SIG-M5 treated with dmso at 0.1 percent for 504 hours (cell line): ENCODE results near the gene PLEKHA3.
A peak's percentile ranks its signal among the peaks of the same experiment; 100 is the strongest.
"Not testable (repeated sequence)": the region's sequence is repeated elsewhere in the genome, so short reads cannot be mapped to it uniquely, and the experiment has no call there.

ENCODE experiments used
- DNase-seq: peaks from one replicate; lab custom pipeline; 2025; ENCODE audit not compliant: unreplicated experiment; lab: John Stamatoyannopoulos, UW

PLEKHA3 gene

DNA sequence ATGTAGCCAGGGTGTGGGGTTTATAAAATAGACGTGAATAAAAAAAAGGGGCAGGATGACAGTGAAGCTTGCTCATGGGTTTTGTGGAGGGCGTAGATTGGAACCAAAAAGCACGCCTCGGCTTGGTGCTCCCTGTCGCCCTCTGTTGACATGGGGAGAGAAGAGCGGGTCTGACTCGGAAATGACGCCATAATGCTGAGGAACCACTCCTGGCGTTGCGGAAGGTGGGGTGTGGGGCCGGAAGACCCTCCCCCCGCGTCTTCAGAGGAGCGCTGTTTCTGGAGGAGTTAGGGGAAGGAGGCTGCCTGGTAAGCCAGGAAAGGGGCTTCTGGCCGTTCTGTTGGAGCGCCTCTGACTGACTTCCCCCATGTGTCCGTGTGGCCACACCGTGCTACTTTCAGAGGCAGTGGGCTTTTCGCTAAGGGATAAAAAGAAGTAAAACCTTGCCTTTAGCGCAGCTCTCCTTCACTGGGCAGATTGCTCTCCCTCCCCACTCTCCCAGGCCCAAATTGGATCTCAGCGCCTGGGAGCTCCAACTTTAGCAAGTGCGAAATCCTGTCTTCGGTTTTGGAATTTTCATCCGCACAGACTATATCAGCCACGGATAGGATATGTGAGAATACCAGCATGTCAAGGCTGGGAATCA lies 42.8 kb downstream of the PLEKHA3 start:
- DNase-seq = peak; percentile 96

- no peak for DNase-seq
Observed at GRCh38 chr2:178523596-178524134, 43.4 kb downstream of the PLEKHA3 start.

- DNase-seq = not testable (repeated sequence)
Observed at GRCh38 chr2:178525010-178525409, 44.8 kb downstream of the PLEKHA3 start.

- DNase-seq = not testable (repeated sequence)
Observed at GRCh38 chr2:178525460-178525859, 45.2 kb downstream of the PLEKHA3 start.

DNA sequence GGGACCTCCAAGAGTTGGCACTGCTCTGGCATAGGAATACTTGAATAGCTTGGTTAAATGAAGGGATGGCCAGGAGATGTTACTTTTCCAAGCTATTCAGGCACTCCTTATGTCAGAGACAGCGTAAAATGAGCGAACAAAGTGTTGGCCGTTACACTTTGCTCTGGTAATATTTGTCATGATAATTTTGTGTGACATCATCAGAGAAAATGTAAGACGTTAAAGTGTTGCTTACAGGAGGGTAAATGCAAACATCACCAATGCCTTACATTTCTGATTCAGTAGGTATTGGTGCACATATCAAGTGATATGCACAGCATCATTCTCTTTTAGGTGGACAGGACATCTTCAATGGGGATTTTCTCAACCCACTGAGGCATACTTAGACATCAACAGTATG lies 46.0 kb downstream of the PLEKHA3 start:
- no peak for DNase-seq

DNA sequence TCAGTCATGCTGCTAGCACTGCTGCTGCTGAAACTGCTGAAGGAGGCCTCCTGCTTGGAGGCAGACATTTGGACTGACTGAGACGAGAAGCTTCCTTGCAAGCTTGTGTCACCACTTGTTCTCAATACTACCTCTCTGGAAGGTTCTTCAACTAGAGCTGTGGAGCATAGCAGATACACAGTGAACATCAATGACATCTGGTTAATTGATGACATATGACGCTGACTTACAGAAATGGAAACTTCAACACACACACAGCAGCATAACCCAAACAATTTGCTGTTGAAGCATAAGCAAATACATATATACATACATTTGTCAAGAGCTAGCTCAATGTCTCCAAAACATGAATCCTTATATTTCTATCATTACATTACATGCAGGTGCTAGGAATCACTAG lies 47.3 kb downstream of the PLEKHA3 start:
- no peak for DNase-seq

DNA sequence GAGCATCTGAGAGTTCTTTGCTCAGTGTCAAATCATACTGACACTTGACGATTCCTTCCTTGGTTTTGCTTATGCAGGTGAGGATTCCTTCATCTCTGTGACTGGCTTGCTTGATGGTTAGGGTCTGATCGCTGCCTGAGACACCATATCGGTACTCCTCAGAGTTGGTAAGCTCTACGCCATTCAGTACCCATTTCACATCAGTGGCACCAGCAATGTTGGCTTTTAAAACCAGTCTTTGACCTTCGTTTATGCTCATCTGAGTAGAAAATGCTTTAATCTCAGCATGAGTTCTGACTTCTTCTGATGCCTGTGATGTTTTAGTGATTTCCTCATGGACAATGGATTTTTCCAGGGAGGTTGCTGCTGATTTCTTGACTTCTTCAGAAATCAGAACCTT lies 48.4 kb downstream of the PLEKHA3 start:
- no peak for DNase-seq

GRCh38 chr2:178529194-178529593 lies 48.9 kb downstream of the PLEKHA3 start:
- DNase-seq = no peak

DNA sequence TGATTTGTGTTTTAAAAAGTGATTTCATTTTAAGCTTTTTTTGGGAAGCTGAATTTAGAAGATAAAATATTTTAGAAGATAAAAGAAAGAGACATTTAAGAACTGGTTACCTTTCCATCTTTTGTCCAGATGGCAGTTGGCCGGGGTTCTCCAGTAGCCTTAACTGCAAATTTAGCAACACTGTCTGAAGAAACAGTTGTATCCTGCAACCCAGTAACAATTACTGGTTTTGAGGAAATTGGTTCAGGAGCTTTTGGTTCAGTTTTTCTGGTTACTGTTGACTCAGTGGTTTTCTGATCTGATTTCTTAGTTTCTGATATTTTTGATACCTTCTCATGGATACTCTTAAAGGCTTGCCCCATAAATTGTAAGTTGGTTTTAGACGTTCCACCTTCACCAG lies 49.9 kb downstream of the PLEKHA3 start:
- peak; percentile 74 for DNase-seq

GRCh38 chr2:178530625-178531142 lies 50.4 kb downstream of the PLEKHA3 start:
- peak; percentile 96 for DNase-seq

GRCh38 chr2:178531168-178531567 lies 50.9 kb downstream of the PLEKHA3 start:
- DNase-seq = peak; percentile 39

DNA sequence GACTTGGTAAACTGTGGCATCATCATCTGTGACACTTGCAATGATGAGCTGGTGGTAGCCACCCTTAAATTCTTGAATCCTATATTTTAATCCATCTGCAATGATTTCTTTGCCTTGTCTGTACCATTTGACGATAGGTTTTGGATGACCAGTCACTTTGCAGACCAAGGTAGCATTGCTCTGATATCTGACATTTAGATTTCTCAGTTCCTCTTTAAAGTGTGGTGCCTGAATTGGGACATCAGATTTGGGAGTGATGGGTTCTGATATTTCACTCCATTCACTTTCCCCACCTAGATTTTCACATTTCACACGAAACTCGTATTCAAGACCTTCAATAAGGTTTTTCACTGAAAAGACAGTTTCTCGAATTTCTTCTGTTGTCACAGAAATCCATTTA lies 55.8 kb downstream of the PLEKHA3 start:
- no peak for DNase-seq

GRCh38 chr2:178542161-178542560 lies 61.9 kb downstream of the PLEKHA3 start:
- DNase-seq = no peak

DNA sequence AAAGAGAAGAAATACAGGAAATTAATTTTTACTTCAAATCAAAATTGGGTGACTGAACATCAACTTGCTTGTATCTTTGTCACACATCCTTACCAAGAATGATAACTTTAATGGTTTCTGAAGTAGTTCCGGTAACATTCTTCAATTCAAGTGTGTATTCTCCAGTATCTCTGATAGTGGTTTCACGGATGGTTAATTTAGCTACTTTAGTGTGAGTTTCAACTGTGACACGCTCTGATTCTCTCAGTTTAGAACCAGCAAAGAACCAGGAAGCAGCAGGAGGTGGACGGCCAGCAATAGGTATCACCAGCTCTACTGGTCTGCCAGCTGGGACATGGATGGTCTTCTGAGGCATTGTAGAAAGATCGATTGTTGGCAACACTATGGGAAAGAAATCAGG lies 62.3 kb downstream of the PLEKHA3 start:
- no peak for DNase-seq

DNA sequence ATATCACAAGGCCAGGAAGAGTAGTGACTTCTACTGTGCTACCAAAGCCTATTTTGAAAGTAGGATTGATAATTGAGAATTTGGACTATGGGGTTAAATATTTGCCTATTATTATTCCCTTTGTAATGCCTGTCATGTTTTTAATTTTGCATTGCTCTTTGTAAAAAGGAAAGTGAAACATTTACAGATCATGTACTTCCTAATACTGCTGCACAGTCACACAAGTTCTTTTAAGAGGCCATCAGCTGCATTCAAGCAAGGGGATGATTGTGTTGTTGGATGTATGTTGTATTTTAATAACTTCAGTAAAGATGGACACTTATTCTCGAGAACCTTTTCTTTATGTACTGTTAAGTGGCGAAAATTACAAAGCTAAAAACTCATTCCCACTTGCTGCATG lies 70.1 kb downstream of the PLEKHA3 start:
- no peak for DNase-seq

DNA sequence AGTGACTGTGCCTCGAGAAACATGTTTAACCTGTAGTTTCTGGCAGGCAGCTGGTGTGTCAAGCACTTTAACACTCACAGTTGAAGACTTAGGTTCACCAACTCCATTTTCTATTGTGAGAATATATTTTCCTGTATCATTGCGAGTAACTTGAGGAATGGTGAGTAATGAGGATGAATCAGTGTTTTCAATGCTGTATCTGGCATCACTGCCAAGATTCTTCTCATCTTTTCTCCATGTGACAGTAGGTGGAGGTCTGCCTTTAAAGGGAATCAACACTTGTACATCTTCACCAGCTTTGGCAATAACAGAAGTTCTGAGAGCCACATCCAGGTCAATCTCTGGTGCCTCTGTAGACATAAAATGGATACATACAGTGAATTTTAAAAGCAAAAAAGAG lies 72.8 kb downstream of the PLEKHA3 start:
- DNase-seq = no peak
